Transverse colon (tissue), 3 donors: ENCODE results near the gene KIAA0232.

Source experiments
- POLR2A ChIP-seq: fragments of 450-650 bp; IDR thresholded peaks from one replicate; pipeline ENCODE4 v1.6.1; 2016; ENCODE audit warnings: antibody characterized with exemption, mild to moderate bottlenecking, moderate library complexity
- TF ChIP-seq, protein P1 (sequence below), 5 experiments: fragments of 200-600 bp in 3 of 5; fragments of 450-650 bp in 2 of 5; sonication (generic) in 3 of 5; IDR thresholded peaks; 1 replicate in 2 of 5; 2 replicates in 3 of 5; pipeline ENCODE4 v1.5.1; 2016 to 2017; ENCODE audit warnings: antibody characterized with exemption in 5 of 5, inconsistent platforms in 3 of 5, mild to moderate bottlenecking in 2 of 5, moderate library complexity in 1 of 5

DNA sequence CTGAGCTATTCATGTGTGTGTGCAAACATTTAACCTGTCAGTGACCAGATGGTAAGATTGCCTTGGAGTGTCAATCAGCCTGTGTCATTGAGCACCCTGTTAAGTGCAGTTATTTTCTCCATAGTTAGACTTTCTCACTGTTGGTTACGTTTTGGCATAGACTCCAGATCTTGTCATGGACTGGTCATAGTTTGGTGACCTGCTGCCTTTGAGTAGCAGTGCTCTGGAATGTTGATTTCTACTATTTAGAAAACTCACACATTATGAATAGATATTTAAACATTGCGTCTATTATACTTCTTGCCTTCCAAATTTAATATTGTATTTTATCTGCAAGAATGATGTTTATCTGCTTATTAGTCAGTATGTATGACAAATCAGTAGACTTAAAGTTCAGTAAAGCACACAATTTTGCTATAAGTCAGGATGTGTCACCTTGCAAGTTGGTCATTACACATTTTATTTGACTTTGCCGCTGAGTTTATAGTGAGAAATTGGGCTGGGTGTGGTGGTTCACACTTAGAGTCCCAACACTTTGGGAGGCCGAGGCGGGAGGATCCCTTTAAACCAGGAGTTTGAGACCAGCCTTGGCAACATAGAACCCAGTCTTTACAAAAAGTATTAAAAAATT is 42.4 kb downstream of the KIAA0232 start:
- TF ChIP-seq, protein P1, sequence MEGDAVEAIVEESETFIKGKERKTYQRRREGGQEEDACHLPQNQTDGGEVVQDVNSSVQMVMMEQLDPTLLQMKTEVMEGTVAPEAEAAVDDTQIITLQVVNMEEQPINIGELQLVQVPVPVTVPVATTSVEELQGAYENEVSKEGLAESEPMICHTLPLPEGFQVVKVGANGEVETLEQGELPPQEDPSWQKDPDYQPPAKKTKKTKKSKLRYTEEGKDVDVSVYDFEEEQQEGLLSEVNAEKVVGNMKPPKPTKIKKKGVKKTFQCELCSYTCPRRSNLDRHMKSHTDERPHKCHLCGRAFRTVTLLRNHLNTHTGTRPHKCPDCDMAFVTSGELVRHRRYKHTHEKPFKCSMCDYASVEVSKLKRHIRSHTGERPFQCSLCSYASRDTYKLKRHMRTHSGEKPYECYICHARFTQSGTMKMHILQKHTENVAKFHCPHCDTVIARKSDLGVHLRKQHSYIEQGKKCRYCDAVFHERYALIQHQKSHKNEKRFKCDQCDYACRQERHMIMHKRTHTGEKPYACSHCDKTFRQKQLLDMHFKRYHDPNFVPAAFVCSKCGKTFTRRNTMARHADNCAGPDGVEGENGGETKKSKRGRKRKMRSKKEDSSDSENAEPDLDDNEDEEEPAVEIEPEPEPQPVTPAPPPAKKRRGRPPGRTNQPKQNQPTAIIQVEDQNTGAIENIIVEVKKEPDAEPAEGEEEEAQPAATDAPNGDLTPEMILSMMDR (IDR thresholded peaks at IDR 0.05): no peak
- TF ChIP-seq POLR2A: no peak
